ENCODE measurements around the gene SS18L1.

GRCh38 chr20:62138204-62138543 is 5.4 kb upstream of the SS18L1 start:
- TF ChIP-seq CTCF (IDR thresholded peaks at IDR 0.05): no peak
- no peak for TF ChIP-seq SIN3A (IDR thresholded peaks at IDR 0.05; ENCODE audit: borderline replicate concordance, insufficient read depth, low read depth, low read length)
- TF ChIP-seq REST (IDR thresholded peaks at IDR 0.05; ENCODE audit: insufficient read depth in 1 of 2, low read depth in 2 of 2, low read length in 1 of 2): 0 out of 4 replicates have a peak, but pooled peaks of 1 of the 2 experiments have one; percentile 41

Measured in Panc1 (cell line).